Adrenal gland (tissue), 5 donors: Measurements from ENCODE around the gene ADGB.

Experiments
- CTCF ChIP-seq, 6 experiments: fragments of 450-650 bp in 4 of 6; fragments of 200-600 bp in 2 of 6; sonication (generic) in 1 of 6; IDR thresholded peaks; 1 replicate in 5 of 6; 2 replicates in 1 of 6; pipeline versions ENCODE4 v1.5.1 to v1.8.0; 2016 to 2021; ENCODE audit warnings: antibody characterized with exemption in 6 of 6, mild to moderate bottlenecking in 2 of 6, moderate library complexity in 1 of 6
- POLR2A ChIP-seq, 2 donors: fragments of 450-650 bp; IDR thresholded peaks; one replicate each; pipeline ENCODE4 v1.6.1; 2017; ENCODE audit warnings: antibody characterized with exemption in 2 of 2, mild to moderate bottlenecking in 2 of 2, moderate library complexity in 1 of 2
- donor health status: DM: no; HTN: no; CAD: no.

GRCh38 chr6:146860583-146860982 lies 261.8 kb downstream of the ADGB start:
- no peak for TF ChIP-seq POLR2A (IDR thresholded peaks at IDR 0.05)
- TF ChIP-seq CTCF (IDR thresholded peaks at IDR 0.05), result no peak
